HG03571 (cell line): ENCODE measurements around the gene NAALADL1.
"Not testable (repeated sequence)": the region's sequence is repeated elsewhere in the genome, so short reads cannot be mapped to it uniquely, and the experiment has no call there.

Source experiments
- ATAC-seq: cut with Tn5 transposase; IDR thresholded peaks from one replicate; pipeline ENCODE4 v1.9.1; 2021; ENCODE audit not compliant: unreplicated experiment

The NAALADL1 gene

DNA sequence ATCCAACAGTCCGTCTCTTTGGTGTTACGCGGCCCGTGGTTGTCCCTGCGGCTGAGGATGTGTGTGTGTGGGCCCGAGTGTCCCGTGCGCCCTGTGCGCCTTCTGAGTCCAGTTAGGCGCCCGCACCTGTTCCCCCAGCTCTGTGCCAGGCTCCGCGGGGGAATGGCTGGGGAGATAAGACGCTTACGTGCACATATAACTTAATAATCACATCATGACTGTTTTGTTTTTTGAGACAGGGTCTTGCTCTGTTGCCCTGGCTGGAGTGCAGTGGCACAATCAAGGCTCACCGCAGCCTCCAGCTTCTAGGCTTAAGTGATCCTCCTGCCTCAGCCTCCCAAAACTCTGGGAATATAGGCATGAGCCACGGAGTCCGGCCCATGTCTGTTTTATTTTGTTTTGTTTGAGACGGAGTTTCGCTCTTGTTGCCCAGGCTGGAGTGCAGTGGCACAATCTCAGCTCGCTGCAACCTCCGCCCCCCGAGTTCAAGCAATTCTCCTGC lies 43.6 kb downstream of the NAALADL1 start:
- no peak for ATAC-seq

DNA sequence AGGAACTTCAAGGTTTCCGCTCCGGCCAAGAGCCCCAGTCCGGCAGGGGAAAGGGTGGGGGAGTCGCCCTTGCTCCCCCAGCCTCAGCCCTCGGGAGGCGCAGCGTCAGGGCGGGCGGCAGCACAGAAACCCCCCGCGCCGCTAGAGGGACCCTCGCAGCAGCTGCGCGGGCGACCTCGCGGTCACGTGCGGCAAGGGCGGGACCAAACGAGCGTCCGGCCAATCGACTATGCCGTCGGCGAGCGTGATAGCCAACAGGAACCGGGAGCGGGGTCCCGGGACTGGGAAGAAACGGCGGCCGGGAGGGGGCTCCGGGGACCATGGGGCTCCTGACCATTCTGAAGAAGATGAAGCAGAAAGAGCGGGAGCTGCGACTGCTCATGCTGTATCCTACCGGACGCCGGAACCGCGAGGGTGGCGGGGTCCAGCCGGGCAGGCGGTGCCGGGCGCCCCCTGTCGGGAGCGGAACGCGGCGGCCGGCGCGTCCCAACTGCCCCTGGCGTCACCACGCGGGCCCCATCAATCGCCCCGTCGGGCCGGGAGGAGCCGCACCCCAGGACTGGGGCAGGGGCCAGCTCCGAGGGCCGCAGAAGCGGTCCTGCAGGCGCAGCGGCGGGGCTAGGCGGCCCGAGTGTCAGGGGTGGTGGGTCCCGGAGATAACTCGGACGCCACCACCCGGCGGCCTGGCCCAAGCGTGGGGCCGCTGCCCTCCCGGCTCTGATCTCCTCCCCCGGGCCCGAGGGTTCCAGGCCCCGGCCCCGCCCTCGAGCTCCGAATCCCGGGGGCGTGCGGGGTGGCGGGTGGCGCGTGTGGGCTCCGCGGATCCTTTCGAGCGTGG lies 44.2 kb downstream of the NAALADL1 start, which contains the start of gene ARL2:
Gene ARL2, plus strand, starts transcription at position 273 of the 838 bp plus-strand sequence. Its CDS starts 48 bp downstream, at position 321.
- ATAC-seq: peak; percentile 65

DNA sequence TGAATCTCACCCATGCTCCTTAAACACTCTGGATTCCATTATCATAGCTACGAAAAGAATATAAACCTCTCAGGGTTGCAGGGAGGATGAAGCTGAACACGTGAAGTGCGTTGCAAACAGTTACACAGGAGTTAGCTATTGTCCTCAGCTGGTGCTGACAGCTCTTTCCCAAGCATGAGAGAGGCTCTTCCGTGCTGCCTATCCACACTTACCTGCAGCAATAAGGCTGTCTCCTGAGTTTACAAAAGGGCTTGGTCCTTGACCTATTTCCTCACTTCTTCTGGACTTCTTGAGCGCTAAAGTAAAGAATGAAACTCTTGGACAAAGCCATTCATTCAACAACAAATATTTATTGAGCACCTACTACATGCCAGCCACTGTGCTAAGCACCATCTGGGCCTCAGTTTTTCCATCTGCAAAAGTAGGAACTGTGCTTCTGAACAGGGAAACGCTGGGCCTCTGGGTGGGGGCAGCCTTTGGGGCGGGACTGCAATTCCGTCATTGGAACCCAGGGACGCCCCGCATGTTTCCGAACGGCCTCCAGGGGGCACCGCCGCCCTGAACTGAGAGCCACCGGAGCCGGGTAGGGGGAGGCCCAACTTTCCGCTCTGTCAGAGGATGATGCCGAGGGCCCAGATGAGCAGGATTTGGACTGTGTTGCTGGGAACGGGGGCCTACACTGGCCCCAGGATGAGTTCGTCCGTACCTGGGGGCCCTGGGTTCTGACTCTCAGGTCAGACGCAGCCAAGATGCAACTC lies 45.0 kb downstream of the NAALADL1 start:
- ATAC-seq: peak; percentile 61

DNA sequence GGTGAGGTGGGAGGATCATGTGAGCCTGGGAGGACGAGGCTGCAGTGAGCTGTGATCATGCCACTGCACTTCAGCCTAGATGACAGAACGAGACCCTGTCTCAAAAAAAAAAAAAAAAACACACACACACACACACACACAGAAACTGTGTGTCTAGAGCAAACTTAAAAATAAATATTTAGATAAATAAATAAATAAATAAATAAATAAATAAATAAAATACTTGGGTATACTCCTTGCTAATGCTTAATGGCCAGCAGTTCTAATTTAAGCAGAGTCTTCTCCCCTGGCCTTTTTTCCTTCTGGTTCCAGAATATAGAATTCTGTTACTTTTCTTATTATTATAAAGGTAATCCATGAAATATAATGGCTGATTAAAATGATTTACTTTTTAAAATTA lies 49.5 kb downstream of the NAALADL1 start:
- ATAC-seq: no peak

DNA sequence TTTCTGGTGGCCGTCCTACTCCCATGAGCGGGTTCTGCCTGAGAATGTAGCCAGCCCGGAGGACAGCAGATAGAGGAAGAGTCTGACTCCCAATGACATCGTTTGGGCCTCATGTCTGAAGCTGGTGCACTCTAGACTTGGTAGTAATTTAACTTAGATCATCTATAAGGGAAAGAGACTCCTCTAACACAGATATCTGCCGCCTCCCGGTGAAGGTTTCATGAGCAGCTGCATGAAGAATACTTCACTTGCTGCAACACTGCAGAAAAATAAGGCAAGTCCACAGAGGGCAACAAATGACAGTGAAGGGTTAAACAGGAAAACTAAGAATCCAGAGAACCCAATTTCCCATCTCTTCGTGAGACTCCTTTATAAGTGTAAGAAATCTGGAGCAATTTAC lies 50.3 kb downstream of the NAALADL1 start:
- ATAC-seq: no peak

DNA sequence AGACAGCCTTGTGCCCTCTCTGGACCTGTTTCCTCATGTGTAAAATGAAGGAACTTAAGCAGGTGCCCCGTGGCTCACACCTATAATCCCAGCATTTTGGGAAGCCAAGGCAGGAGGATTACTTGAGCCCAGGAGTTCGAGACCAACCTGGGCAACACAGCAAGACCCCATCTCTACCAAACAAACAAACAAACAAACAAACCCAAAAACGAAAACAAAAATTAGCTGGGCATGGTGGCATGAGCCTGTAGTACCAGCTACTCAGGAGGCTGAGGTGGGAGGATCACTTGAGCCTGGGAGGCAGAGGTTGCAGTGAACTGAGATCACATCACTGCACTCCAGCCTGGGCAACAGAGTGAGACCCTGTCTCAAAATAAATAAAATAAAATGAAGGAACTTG lies 54.4 kb downstream of the NAALADL1 start:
- ATAC-seq: not testable (repeated sequence)

DNA sequence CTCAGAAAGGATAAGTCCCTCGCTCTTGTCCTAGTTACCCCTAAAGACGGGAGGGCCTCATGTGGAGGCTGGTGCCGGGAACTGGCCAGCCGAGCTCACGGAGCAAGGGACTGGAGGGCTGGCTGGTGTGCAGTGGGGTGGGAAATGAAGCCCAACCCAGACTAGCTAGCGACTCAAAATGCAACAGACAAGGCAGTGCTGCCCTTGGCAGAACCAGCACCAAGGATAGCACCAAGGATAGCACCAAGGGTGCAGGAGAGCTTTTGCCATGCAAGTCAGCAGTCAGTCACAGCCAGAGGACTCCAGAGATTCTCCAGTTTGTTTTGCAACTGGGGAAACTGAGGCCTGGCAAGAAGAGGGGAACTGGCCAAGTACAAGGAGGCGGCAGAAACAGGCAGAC lies 55.1 kb downstream of the NAALADL1 start:
- no peak for ATAC-seq

DNA sequence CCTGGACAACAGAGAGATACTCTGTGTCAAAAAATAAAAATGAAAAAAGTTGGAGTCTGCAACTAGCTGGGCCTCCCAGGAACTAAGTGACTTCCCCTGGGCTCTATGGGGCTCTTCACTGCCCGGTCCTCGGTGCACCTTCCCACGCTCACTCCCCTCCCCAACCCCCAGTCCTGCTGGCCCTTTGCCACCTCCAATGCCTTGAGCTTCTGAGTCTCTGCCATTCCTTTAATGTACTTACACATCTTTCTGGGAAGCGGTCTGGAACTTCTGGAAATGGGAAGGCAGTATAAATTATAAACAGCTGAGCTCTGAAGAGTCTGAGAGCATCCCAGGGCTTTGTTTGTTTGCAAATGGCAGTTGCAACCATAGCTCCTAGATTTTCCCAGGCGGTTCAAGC lies 55.6 kb downstream of the NAALADL1 start:
- no peak for ATAC-seq

DNA sequence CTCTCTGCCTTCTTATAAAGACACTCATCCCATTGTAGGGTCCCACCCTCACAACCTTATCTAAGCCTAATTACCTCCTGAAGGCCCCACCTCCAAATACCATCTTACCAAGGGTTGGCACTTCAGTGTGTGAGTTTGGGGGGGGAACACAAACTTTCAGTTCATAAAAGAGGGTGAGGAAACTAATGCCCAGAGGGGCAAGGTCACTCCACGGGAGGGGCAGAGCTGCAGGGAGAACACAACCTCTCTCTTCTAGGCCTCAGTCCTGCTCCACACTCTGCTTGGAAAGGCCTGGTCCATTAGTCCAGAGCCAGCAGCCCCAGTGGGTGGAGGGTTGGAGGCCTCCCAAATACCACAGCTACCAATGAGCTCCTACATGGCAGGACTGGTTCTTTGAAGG lies 58.9 kb downstream of the NAALADL1 start:
- ATAC-seq: no peak

DNA sequence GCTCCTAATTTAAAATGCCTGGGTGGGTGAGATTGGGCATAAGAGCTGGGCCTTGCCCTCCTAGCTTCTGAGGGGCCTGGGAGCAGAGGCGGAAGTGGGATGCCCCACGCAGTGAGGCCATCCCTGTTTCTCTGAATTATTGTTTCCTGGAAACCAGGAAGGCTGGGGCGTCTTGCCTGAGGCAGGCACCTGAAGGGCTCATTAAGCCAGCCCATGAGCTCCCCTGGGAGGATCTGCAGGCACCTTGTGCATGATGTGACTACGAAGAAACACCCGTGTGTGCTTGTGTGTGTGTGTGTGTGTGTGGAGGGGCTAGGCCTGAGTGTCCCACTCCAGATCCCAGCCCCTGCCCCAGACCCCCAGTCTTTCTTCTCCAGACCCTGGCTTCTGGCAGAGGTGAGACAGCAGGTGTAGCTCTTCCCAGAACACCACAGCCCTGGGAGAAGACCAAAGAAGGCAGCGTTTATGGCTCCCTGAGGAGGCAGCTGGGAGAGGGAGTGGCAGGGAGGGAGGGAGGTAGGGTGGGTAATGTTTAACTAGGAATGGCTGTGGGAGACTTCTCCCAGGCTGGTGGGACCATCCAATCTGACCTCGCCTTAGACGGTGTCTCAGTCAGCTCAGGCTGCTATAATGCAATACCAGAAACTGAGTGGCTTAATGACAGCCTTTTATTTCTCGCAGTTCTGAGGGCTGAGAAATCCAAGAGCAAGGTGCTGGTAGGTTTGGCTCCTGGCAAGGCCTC lies 59.5 kb downstream of the NAALADL1 start:
- ATAC-seq: no peak

DNA sequence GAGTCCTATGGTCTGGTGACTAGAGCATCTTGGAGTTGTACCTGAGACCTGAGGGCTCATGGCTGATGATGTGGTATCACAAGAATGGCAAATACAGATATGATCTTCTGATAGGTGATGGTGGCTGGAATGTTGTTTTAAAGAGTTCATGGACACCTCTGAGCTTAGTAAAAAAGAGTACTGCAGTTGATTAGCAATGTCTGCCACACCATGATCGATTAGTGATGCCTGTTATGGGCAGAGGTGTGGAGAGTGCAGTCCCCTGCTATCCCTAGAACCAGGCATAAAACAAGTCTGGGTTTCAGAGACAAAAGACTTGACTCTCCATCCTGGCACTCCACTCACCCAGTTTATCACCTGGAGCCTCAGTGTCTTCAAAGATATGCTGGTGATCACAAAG lies 60.2 kb downstream of the NAALADL1 start:
- no peak for ATAC-seq

DNA sequence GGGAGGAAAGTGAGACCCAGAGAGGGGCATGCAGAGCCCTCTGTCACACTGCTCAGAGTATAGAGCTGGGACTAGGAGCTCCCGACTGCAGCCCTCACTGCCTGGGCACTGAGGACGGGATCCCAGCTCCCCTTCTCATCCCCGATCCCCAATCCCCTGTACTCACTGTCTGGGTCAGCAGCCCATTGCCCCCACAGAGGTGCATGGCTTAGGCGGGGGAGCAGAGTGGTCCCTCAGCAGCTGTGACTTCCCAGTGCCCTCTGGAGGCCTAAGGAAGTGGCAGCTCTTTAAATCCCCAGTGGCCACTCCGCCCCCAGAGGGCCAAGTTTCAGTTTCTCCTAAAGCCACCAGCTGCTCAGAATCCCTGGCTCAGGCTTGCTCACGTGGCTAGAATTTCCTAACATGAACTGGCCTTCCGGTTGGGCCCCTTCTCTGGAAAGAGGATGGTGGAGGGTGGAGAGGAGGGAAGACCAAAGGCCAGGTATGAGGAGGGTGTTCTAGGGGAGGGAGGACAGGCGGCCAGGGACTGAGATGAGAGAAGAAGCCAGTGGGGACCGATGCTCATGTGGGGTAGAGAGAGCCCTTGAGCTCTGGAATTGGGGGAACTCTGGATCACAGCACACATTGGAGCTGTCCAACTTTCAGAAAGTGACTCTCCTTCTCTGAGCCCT lies 61.5 kb downstream of the NAALADL1 start, which contains the start of gene BATF2:
Gene BATF2, minus strand, starts transcription at position 262 of the 671 bp plus-strand sequence. Its CDS starts 57 bp downstream, at position 205.
- ATAC-seq: no peak

DNA sequence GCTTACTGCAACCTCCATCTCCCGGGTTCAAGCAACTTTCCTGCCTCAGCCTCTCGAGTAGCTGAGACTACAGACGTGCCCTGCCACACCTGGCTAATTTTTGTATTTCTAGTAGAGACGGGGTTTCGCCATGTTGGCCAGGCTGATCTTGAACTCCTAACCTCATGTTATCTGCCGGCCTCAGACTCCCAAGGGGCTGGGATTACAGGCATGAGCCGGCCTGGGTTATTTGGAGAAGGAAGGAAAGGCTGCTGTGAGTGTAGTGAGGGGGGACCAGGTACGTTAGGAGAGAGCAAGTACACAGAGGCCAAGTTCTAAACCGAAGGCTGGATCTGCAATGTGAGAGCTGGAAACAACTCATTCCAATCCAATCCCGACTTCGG lies 62.0 kb downstream of the NAALADL1 start:
- ATAC-seq: no peak
